Measurements from ENCODE around the gene ASCC2.
"Not testable (repeated sequence)": the region's sequence is repeated elsewhere in the genome, so short reads cannot be mapped to it uniquely, and the experiment has no call there.

ASCC2 gene, protein sequence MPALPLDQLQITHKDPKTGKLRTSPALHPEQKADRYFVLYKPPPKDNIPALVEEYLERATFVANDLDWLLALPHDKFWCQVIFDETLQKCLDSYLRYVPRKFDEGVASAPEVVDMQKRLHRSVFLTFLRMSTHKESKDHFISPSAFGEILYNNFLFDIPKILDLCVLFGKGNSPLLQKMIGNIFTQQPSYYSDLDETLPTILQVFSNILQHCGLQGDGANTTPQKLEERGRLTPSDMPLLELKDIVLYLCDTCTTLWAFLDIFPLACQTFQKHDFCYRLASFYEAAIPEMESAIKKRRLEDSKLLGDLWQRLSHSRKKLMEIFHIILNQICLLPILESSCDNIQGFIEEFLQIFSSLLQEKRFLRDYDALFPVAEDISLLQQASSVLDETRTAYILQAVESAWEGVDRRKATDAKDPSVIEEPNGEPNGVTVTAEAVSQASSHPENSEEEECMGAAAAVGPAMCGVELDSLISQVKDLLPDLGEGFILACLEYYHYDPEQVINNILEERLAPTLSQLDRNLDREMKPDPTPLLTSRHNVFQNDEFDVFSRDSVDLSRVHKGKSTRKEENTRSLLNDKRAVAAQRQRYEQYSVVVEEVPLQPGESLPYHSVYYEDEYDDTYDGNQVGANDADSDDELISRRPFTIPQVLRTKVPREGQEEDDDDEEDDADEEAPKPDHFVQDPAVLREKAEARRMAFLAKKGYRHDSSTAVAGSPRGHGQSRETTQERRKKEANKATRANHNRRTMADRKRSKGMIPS

GRCh38 chr22:29837741-29838598 lies at the start of gene ASCC2:
Gene ASCC2, minus strand, starts transcription at chr22:29838274. Its CDS starts 5,949 bp downstream, at chr22:29832325.
- DNase-seq (ENCODE audit: low read depth in 3 of 3, low spot score in 1 of 3) = peak; percentile 97 to 98 (median 98)

DNA sequence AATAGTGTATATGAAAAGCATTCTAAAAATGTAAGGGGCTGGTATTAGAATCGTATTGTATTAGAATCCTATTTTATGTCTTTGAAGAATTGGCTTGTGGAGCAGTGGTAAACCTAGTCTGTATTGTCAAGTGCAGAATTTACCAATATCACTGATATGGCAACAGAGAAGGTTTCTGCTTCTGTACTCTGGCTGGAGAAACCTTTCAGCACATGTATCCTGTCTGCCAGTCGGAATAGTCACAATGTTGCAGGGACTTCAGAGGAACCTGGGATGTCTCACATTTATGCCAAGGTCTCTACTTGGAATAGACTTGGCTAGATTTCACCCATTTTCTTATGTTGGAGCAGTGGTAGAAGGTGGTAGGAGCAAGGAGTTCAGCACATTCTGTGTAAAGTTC lies 49.3 kb upstream of the ASCC2 start:
- DNase-seq (ENCODE audit: low read depth in 3 of 3, low spot score in 1 of 3) = no peak

GRCh38 chr22:29886596-29886995 lies 48.5 kb upstream of the ASCC2 start:
- no peak for DNase-seq (ENCODE audit: low read depth in 3 of 3, low spot score in 1 of 3)

GRCh38 chr22:29885610-29886009 lies 47.5 kb upstream of the ASCC2 start:
- DNase-seq (ENCODE audit: low read depth in 3 of 3, low spot score in 1 of 3) = no peak

DNA sequence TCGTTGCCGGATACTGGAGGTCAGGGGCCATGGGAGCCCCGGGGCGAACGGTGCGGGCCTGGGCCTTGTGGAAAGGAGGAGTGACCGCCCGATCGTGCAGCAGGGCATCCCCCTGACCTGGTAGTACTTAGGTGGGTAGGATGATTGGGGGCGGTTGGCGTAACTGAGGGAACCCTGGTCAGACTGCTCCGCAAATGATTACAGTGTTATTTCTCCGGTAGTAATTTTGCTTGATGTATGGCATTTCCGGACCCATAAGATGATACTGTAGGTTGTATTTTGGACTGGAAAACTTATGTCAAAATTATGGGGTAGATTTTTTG lies 45.7 kb upstream of the ASCC2 start:
- no peak for DNase-seq (ENCODE audit: low read depth in 3 of 3, low spot score in 1 of 3)

GRCh38 chr22:29883045-29883774 lies 45.1 kb upstream of the ASCC2 start, which contains the start of gene MTMR3:
Gene MTMR3, plus strand, starts transcription at chr22:29883174. Its CDS starts 87,886 bp downstream, at chr22:29971060.
- peak; percentile 79 to 97 (median 88) for DNase-seq (ENCODE audit: low read depth in 3 of 3, low spot score in 1 of 3)

- DNase-seq (ENCODE audit: low read depth in 3 of 3, low spot score in 1 of 3) = no peak
Observed at GRCh38 chr22:29882716-29883044, 44.6 kb upstream of the ASCC2 start.

GRCh38 chr22:29879753-29880152 lies 41.7 kb upstream of the ASCC2 start:
- DNase-seq (ENCODE audit: low read depth in 3 of 3, low spot score in 1 of 3) = no peak

- DNase-seq (ENCODE audit: low read depth in 3 of 3, low spot score in 1 of 3) = no peak
Observed at GRCh38 chr22:29877620-29878019, 39.5 kb upstream of the ASCC2 start.

- no peak for DNase-seq (ENCODE audit: low read depth in 3 of 3, low spot score in 1 of 3)
Observed at GRCh38 chr22:29873943-29874342, 35.9 kb upstream of the ASCC2 start.

DNA sequence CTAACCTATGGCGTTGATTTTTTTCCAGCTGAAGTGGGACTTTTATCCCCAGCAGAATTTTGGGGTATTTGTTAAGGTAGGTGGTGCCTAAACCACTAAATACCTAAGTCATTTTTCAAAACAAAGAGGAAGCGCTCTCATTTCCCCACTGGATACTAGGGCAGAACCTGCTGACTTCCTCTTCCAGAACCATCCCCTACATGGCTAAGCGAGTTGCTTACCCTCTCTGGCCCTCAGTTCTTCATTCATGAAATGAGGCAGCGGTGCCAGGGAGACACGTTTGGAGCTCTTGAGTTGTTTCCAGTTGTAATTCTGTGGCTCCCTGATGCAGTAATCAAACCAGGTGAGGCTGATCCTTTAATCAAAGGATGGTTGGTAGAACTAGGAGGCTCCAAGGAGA lies 34.9 kb upstream of the ASCC2 start:
- DNase-seq (ENCODE audit: low read depth in 3 of 3, low spot score in 1 of 3) = no peak

GRCh38 chr22:29872144-29872893 lies 34.2 kb upstream of the ASCC2 start:
- no peak for DNase-seq (ENCODE audit: low read depth in 3 of 3, low spot score in 1 of 3)

DNA sequence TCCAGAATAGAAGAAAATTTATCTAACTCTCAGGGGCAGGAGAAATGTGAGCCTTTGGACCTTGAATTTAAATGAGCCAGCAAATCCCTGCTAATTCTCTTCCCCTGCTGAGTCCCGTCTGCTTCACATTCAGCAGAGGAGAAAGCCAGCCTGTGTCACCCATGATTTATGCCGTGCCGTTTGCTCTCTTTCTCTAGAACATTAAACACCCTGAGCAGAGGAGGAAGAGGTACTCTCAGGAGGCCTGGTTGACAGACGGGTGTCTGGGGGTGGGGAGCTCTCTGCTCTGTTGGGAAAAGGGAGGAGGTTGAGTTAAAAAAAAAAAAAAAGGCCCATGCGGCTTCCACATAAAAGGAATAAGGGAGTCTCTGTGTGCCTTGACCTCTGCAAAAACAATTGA lies 33.6 kb upstream of the ASCC2 start:
- DNase-seq (ENCODE audit: low read depth in 3 of 3, low spot score in 1 of 3) = no peak

GRCh38 chr22:29870574-29870973 lies 32.5 kb upstream of the ASCC2 start:
- no peak for DNase-seq (ENCODE audit: low read depth in 3 of 3, low spot score in 1 of 3)

- DNase-seq (ENCODE audit: low read depth in 3 of 3, low spot score in 1 of 3) = no peak
Observed at GRCh38 chr22:29867851-29868250, 29.8 kb upstream of the ASCC2 start.

DNA sequence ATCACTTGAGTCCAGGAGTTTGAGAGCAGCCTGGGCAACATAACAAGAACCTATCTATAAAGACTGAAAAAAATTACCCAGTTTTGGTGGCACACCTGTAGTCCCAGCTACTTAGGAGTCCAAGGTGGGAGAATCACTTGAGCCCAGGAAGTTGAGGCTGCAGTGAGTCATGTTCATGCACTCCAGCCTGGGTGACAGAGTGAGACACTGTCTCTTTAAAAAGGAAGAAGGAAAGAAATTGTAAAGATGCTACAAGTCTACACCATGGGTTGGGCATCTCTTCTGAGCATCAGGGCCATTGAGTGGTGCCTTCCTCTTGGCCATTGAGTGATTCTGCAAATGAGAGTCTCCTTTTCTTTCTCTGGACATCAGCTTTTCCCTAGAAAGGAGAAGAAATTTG lies 29.2 kb upstream of the ASCC2 start:
- DNase-seq (ENCODE audit: low read depth in 3 of 3, low spot score in 1 of 3) = no peak

DNA sequence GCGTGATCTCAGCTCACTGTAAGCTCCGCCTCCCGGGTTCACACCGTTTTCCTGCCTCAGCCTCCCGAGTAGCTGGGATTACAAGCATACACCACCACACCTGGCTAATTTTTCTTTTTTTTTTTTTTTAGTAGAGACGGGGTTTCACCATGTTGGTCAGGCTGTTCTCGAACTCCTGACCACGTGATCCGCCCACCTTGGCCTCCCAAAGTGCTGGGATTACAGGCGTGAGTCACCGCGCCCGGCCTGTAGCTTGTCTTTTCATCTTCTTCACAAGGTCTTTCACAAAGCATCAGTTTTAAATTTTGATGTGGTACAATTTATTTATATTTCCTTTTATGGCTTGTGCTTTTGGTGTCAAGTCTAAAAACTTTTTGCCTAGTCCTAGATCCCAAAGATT lies 27.5 kb upstream of the ASCC2 start:
- not testable (repeated sequence) for DNase-seq (ENCODE audit: low read depth in 3 of 3, low spot score in 1 of 3)

- DNase-seq (ENCODE audit: low read depth in 3 of 3, low spot score in 1 of 3) = no peak
Observed at GRCh38 chr22:29861672-29862297, 23.7 kb upstream of the ASCC2 start.

GRCh38 chr22:29860006-29860766 lies 22.1 kb upstream of the ASCC2 start:
- no peak for DNase-seq (ENCODE audit: low read depth in 3 of 3, low spot score in 1 of 3)
